Activated T-helper 2 cell treated with anti-CD3 and anti-CD28 coated beads, Interferon-gamma antibody, Interleukin-2, Interleukin-4, amounts not matched to agents 10 μg/mL and 5 μg/mL and 100 μg/mL, durations not matched to agents 14 hours and 24 hours and 36 hours (primary cell): ENCODE results near the gene PHRF1. TPM values are rescaled to one million over a fixed set of nuclear protein-coding genes. Genes with fewer than 3 reads are reported as not detected.

Experiments used
- DNase-seq: peaks from one replicate; pipeline ENCODE4 v3.0.0; 2021; ENCODE audit warnings: low spot score
- H3K27ac Mint-ChIP-seq: one replicate; pipeline ENCODE4 v1.8.0; 2021; ENCODE audit warnings: mixed read lengths
- H3K27me3 Mint-ChIP-seq: one replicate; pipeline ENCODE4 v1.8.0; 2021; ENCODE audit warnings: low read depth, mixed read lengths
- H3K36me3 Mint-ChIP-seq: one replicate; pipeline ENCODE4 v1.8.0; 2021; ENCODE audit warnings: low read depth, mixed read lengths
- H3K4me1 Mint-ChIP-seq: one replicate; pipeline ENCODE4 v1.8.0; 2021; ENCODE audit warnings: low read depth, mixed read lengths
- H3K4me3 Mint-ChIP-seq: one replicate; pipeline ENCODE4 v1.8.0; 2021; ENCODE audit warnings: low read depth, mild to moderate bottlenecking, moderate library complexity, mixed read lengths
- H3K9me3 Mint-ChIP-seq: one replicate; pipeline ENCODE4 v1.8.0; 2021; ENCODE audit warnings: mixed read lengths
- intact Hi-C: fragments of 100-400 bp; cut with micrococcal nuclease; formaldehyde crosslinking; loops from one replicate; pipeline ENCODE4 v1.15.1; 2023
- total RNA-seq: library from RNA; stranded (reverse); gene quantifications from 2 replicates; pipeline ENCODE4 v1.2.3, GENCODE V29; 2022

The PHRF1 gene
- total RNA-seq, 1 donor from 2014 or later = 54.0 TPM

GRCh38 chr11:556662-557256, 19.5 kb upstream of the PHRF1 start:
- no peak for DNase-seq
- intact Hi-C loops = no loop called here
- H3K4me1 Mint-ChIP-seq = peaks cover 4% of the 10 kb centered on the region

GRCh38 chr11:557328-558132, 18.7 kb upstream of the PHRF1 start:
- no peak overlapping the region for H3K4me3 Mint-ChIP-seq
- intact Hi-C loops = no loop called here
- DNase-seq = no peak
- peaks cover 18% of the 10 kb centered on the region for H3K27me3 Mint-ChIP-seq
- H3K27ac Mint-ChIP-seq = no peak overlapping the region
- no peaks in the 10 kb centered on the region for H3K9me3 Mint-ChIP-seq
- H3K36me3 Mint-ChIP-seq = no peaks in the 10 kb centered on the region
- H3K4me1 Mint-ChIP-seq = peaks cover 4% of the 10 kb centered on the region

More at GRCh38 chr11:556662-557256, 19.5 kb upstream of the PHRF1 start:
- Mint-ChIP-seq H3K36me3 (no peaks in the 10 kb centered on the region), H3K27me3 (peaks cover 18% of the 10 kb centered on the region), H3K4me3 (no peak overlapping the region), H3K9me3 (no peaks in the 10 kb centered on the region), H3K27ac (no peak overlapping the region)

GRCh38 chr11:558503-558902, 17.8 kb upstream of the PHRF1 start:
- peaks cover 18% of the 10 kb centered on the region for H3K27me3 Mint-ChIP-seq
- peaks cover under 1% of the 10 kb centered on the region for H3K36me3 Mint-ChIP-seq
- intact Hi-C loops = no loop called here
- peaks cover 4% of the 10 kb centered on the region for H3K4me1 Mint-ChIP-seq
- no peak overlapping the region for H3K27ac Mint-ChIP-seq
- no peak for DNase-seq
- H3K4me3 Mint-ChIP-seq = no peak overlapping the region
- H3K9me3 Mint-ChIP-seq = no peaks in the 10 kb centered on the region

DNA sequence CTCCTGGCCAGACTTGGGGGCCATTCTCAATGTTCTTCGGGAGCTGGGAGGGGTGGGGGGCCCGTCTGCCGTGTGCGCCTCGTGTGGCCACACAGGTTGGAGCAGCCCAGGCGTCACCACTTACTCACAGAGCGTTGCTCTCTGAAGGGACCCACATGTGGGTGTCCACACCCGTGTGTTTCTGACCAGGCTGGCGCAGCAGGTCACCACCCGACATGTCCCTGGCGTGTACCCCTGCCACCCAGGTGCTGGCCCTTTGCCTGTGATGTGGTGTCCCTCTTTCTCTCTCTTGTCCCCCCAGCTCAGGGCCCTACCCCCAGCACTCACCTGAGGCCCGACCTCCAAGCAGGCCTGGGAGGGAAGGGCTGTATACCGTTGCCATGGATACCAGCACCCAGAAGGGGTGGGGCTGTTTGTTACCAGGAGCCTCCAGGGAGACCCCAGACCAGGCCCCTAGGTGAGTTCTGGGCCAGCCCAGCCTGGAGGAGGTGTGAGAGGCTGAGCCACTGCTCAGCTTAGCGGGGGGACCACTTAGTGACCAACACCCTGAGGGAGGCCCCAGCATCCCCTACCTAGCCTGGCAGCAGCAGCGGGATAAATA, 17.1 kb upstream of the PHRF1 start:
- no peak for DNase-seq
- Mint-ChIP-seq H3K27me3 (peaks cover 18% of the 10 kb centered on the region), H3K9me3 (no peaks in the 10 kb centered on the region), H3K27ac (no peak overlapping the region), H3K4me1 (peaks cover 4% of the 10 kb centered on the region), H3K4me3 (peak overlapping the region; percentile 26), H3K36me3 (peaks cover 4% of the 10 kb centered on the region)
- intact Hi-C loops = no loop called here

- intact Hi-C loops = loop anchor here (2.0 kb wide), 2 partner anchors 25 to 137 kb away; partner anchors contain the start of gene HRAS
- peaks cover 4% of the 10 kb centered on the region for H3K4me1 Mint-ChIP-seq
- no peaks in the 10 kb centered on the region for H3K9me3 Mint-ChIP-seq
- H3K27me3 Mint-ChIP-seq = peaks cover 18% of the 10 kb centered on the region
- no peak for DNase-seq
- peaks cover 8% of the 10 kb centered on the region for H3K36me3 Mint-ChIP-seq
- peak overlapping the region; percentile 39 for H3K4me3 Mint-ChIP-seq
- no peak overlapping the region for H3K27ac Mint-ChIP-seq
Measured at GRCh38 chr11:559712-560304, 16.5 kb upstream of the PHRF1 start.

GRCh38 chr11:560305-561147, 15.7 kb upstream of the PHRF1 start, which contains the start of the genes LMNTD2 and RASSF7:
Gene LMNTD2 (minus strand): TSS chr11:560738. CDS start chr11:560716, 22 bp downstream.
Gene RASSF7 (plus strand): TSS chr11:560970. CDS start chr11:561769, 799 bp downstream.
- peaks cover 4% of the 10 kb centered on the region for H3K4me1 Mint-ChIP-seq
- intact Hi-C loops = loop anchor here (2.0 kb wide), 2 partner anchors 26 to 136 kb away; partner anchors contain the start of gene HRAS
- H3K4me3 Mint-ChIP-seq = peak within 1 kb of the TSS; percentile 90
- H3K9me3 Mint-ChIP-seq = no peaks in the 10 kb centered on the region
- H3K27ac Mint-ChIP-seq = peak within 1 kb of the TSS; percentile 60
- peaks cover 18% of the 10 kb centered on the region for H3K27me3 Mint-ChIP-seq
- peaks cover 8% of the 10 kb centered on the region for H3K36me3 Mint-ChIP-seq
- DNase-seq = peak; percentile 93

DNA sequence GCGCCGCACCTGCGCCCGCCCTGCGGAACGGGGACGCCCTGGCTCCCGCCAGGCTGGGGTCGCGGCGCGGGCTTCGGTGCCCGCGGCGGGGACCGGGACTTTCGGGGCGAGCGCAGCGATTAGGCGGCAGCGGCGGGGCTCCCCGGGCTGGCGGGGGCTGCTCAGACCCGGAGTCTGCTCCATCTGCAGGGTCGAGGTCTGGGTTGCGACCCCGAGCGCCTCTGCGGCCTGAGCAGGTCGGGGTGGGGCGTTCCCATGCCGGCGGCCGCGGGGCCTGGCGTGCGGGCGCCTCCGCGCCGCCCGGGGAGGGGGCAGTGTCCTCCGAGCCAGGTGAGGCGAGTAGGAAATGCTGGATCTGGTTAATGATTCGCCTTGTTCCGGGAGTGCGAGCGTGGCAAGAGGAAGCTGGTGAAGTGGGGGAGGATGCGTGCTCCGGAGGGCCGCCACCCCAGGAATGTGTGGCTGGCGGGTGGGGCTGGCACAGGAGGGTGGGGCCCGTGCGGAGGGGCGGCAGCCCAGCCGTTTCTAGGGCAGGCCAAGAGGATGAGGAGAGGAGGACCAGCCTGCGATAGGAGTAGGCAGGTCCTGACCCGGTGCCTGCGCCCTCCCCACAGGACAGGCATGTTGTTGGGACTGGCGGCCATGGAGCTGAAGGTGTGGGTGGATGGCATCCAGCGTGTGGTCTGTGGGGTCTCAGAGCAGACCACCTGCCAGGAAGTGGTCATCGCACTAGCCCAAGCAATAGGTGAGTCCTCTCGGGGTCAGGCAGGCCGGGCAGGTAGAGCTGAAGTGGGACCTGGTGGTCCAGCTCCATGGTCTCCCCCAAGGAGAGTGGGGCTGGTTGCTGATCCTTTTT, 14.9 kb upstream of the PHRF1 start:
- H3K4me1 Mint-ChIP-seq = peaks cover 6% of the 10 kb centered on the region
- peak overlapping the region; percentile 90 for H3K4me3 Mint-ChIP-seq
- H3K36me3 Mint-ChIP-seq = peaks cover 13% of the 10 kb centered on the region
- peak overlapping the region; percentile 60 for H3K27ac Mint-ChIP-seq
- H3K27me3 Mint-ChIP-seq = peaks cover 16% of the 10 kb centered on the region
- no peak for DNase-seq
- H3K9me3 Mint-ChIP-seq = no peaks in the 10 kb centered on the region
- intact Hi-C loops = loop anchor here (2.0 kb wide), 2 partner anchors 27 to 135 kb away; partner anchors contain the start of gene HRAS

GRCh38 chr11:562046-562645, 14.1 kb upstream of the PHRF1 start:
- Mint-ChIP-seq H3K27ac (no peak overlapping the region), H3K9me3 (no peaks in the 10 kb centered on the region), H3K4me3 (peak overlapping the region; percentile 90), H3K27me3 (peaks cover 12% of the 10 kb centered on the region), H3K36me3 (peaks cover 21% of the 10 kb centered on the region), H3K4me1 (peaks cover 6% of the 10 kb centered on the region)
- no peak for DNase-seq
- intact Hi-C loops = no loop called here

DNA sequence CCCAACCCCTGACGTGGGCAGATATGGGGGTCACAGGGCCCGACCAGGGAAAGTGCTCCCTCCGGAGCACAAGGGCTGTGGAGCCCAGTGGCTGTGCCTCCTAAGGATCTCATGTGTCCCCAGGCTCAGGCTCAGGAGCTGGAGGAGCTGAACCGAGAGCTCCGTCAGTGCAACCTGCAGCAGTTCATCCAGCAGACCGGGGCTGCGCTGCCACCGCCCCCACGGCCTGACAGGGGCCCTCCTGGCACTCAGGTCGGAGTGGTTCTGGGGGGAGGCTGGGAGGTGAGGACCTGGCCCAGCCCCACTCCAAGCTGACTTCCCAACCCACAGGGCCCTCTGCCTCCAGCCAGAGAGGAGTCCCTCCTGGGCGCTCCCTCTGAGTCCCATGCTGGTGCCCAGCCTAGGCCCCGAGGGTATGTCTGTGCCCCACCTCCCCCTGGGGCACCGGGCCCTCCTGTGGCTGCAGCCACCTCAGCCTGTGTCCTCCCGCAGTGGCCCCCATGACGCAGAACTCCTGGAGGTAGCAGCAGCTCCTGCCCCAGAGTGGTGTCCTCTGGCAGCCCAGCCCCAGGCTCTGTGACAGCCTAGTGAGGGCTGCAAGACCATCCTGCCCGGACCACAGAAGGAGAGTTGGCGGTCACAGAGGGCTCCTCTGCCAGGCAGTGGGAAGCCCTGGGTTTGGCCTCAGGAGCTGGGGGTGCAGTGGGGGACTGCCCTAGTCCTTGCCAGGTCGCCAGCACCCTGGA, 13.0 kb upstream of the PHRF1 start:
- Mint-ChIP-seq H3K27ac (no peak overlapping the region), H3K36me3 (peaks cover 27% of the 10 kb centered on the region), H3K27me3 (peaks cover 4% of the 10 kb centered on the region)

GRCh38 chr11:563812-564578, 12.3 kb upstream of the PHRF1 start:
- DNase-seq = no peak
- Mint-ChIP-seq H3K27me3 (peaks cover 1% of the 10 kb centered on the region), H3K9me3 (no peaks in the 10 kb centered on the region), H3K27ac (no peak overlapping the region), H3K4me3 (no peak overlapping the region), H3K36me3 (peaks cover 27% of the 10 kb centered on the region), H3K4me1 (peaks cover 6% of the 10 kb centered on the region)
- intact Hi-C loops = no loop called here

More for the DNA sequence above, 13.0 kb upstream of the PHRF1 start:
- Mint-ChIP-seq H3K4me3 (no peak overlapping the region), H3K4me1 (peaks cover 6% of the 10 kb centered on the region), H3K9me3 (no peaks in the 10 kb centered on the region)
- DNase-seq = no peak
- intact Hi-C loops = no loop called here
